ENCODE data around the gene KANK3.
"Not testable (repeated sequence)": the region's sequence is repeated elsewhere in the genome, so short reads cannot be mapped to it uniquely, and the experiment has no call there.

Gene KANK3

DNA sequence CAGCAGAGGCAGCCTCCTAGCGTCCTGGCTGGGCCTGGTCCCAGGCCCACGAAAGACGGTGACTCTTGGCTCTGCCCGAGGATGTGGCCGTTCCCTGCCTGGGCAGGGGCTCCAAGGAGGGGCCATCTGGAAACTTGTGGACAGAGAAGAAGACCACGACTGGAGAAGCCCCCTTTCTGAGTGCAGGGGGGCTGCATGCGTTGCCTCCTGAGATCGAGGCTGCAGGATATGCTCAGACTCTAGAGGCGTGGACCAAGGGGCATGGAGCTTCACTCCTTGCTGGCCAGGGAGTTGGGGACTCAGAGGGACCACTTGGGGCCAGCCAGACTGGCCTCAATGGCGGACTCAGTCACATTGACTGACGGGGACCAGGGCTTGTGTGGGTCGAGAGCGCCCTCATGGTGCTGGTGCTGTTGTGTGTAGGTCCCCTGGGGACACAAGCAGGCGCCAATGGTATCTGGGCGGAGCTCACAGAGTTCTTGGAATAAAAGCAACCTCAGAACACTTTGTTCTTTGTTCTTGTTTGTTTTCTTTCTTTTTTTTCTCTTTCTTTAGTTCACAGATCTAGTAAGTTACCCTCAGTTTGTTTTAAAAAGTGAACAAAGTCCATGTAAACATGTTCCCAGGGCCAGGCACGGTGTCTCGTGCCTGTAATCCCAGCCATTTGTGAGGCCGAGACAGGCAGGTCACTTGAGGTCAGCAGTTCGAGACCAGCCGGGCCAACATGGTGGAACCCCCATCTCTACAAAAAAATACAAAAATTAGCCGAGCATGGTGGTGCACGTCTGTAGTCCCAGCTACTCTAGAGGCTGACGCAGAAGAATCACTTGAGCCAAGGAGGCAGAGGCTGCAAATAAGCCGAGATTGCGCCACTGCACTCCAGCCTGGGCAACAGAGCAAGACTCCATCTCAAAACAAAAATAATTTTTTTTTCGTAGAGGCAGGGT is 31.1 kb upstream of the KANK3 start:
- Histone ChIP-seq H3K27ac (peak overlapping the region in 1 of 21 experiments; percentile 55), H3K4me3 (no peak overlapping the region)

DNA sequence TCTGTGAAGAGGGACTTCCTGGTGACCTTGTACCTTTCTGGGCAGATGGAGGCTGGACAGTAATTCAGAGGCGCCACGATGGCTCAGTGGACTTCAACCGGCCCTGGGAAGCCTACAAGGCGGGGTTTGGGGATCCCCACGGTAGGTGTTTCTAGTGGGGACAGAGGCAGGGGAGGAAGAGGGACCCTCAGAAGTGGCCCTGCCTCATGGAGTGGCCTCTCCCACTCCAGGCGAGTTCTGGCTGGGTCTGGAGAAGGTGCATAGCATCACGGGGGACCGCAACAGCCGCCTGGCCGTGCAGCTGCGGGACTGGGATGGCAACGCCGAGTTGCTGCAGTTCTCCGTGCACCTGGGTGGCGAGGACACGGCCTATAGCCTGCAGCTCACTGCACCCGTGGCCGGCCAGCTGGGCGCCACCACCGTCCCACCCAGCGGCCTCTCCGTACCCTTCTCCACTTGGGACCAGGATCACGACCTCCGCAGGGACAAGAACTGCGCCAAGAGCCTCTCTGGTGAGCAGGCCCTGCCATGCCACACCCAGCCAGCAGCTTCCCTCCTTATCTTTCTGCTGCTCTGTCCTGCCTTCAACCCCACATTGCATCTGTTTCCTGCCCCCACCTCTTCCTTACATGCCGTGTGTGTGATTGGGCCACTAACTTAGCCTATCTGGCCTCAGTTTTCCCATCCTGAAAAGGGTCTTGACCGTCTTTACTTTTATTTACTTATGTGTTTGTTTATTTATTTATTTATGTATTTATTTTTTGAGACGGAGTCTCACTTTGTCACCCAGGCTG is 28.1 kb upstream of the KANK3 start:
- Histone ChIP-seq H3K4me3 (no peak overlapping the region), H3K27ac (peak overlapping the region in 4 of 21 experiments; percentile 16 to 50 (median 44))

- no peak overlapping the region for H3K4me3 ChIP-seq
Measured at GRCh38 chr19:8370176-8371010, 27.3 kb upstream of the KANK3 start.

GRCh38 chr19:8367327-8368001 is 24.4 kb upstream of the KANK3 start:
- H3K27ac ChIP-seq, result peak overlapping the region in 8 of 21 experiments; percentile 14 to 72 (median 50)

More at GRCh38 chr19:8370176-8371010, 27.3 kb upstream of the KANK3 start:
- H3K27ac ChIP-seq, result peak overlapping the region in 4 of 21 experiments; percentile 16 to 50 (median 44)

DNA sequence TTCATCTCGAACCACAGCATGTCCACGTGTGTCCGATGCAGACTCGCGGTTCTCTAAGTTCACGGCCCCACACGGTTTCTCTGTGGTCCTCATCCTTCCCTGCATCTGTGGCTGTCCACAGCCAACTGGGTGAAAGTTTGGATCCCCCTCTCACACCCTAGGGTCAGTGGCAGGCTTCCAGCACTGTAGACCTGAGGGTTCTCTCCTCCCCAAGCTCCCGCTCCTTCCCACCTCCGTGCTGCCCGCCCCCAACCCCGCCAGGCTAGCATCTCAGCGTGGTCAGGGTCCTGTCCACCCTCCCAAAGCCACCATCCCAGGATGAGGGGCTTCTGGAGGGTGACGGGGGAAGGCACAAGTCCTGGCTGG is 23.9 kb upstream of the KANK3 start:
- Histone ChIP-seq H3K4me3 (peak overlapping the region in 3 of 7 experiments; percentile 3 to 8 (median 6)), H3K27ac (peak overlapping the region in 8 of 21 experiments; percentile 14 to 72 (median 50))

More at GRCh38 chr19:8367327-8368001, 24.4 kb upstream of the KANK3 start:
- peak overlapping the region in 3 of 7 experiments; percentile 3 to 8 (median 6) for H3K4me3 ChIP-seq

- Histone ChIP-seq H3K4me3 (peak overlapping the region in 2 of 7 experiments; percentile 14), H3K27ac (peak overlapping the region in 1 of 21 experiments; percentile 50)
Measured at GRCh38 chr19:8366121-8366581, 23.1 kb upstream of the KANK3 start.

- Histone ChIP-seq H3K27ac (peak within 1 kb of the TSS in 20 of 21 experiments; percentile 26 to 87 (median 72)), H3K4me3 (peak within 1 kb of the TSS; percentile 33 to 68 (median 42))
Measured at GRCh38 chr19:8363803-8364771, 21.0 kb upstream of the KANK3 start, which contains the start of gene ANGPTL4. ANGPTL4 (plus strand) TSS chr19:8364155; CDS start chr19:8364322, 167 bp downstream.

GRCh38 chr19:8361921-8362793 is 19.1 kb upstream of the KANK3 start:
- Histone ChIP-seq H3K27ac (peak overlapping the region in 19 of 21 experiments; percentile 36 to 87 (median 72)), H3K4me3 (no peak overlapping the region)

- H3K27ac ChIP-seq, result no peak overlapping the region
Measured at GRCh38 chr19:8360196-8360595, 17.1 kb upstream of the KANK3 start.

GRCh38 chr19:8358948-8359347 is 15.9 kb upstream of the KANK3 start:
- H3K4me3 ChIP-seq, result no peak overlapping the region
- no peak overlapping the region for H3K27ac ChIP-seq

More at GRCh38 chr19:8360196-8360595, 17.1 kb upstream of the KANK3 start:
- H3K4me3 ChIP-seq, result no peak overlapping the region

- no peak overlapping the region for H3K27ac ChIP-seq
- H3K4me3 ChIP-seq, result no peak overlapping the region
Measured at GRCh38 chr19:8357007-8357521, 14.0 kb upstream of the KANK3 start.

GRCh38 chr19:8355631-8356402 is 12.8 kb upstream of the KANK3 start:
- H3K27ac ChIP-seq, result peak overlapping the region in 3 of 21 experiments; percentile 7 to 34 (median 32)
- no peak overlapping the region for H3K4me3 ChIP-seq

DNA sequence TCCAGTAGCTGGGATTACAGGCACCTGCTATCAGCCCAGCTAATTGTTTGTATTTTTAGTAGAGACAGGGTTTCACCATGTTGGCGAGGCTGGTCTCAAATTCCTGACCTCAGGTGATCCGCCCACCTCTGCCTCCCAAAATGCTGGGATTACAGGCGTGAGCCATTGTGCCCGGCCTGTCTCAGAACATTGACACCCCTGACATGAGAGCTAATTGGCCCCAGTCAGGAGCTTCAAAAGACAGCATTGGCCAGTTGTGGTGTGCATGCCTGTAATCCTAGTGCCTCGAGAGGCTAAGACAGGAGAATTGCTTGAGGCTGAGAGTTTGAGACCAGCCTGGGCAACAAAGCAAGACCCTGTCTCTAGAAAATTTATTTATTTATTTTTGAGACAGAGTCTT is 9.8 kb upstream of the KANK3 start:
- not testable (repeated sequence) for H3K4me3 ChIP-seq, H3K27ac ChIP-seq

GRCh38 chr19:8352134-8352827 is 9.2 kb upstream of the KANK3 start:
- Histone ChIP-seq H3K27ac (no peak overlapping the region), H3K4me3 (no peak overlapping the region)

Data from skin epidermis (tissue), 12 donors.